ENCODE results near the gene LRRFIP1.

DNA sequence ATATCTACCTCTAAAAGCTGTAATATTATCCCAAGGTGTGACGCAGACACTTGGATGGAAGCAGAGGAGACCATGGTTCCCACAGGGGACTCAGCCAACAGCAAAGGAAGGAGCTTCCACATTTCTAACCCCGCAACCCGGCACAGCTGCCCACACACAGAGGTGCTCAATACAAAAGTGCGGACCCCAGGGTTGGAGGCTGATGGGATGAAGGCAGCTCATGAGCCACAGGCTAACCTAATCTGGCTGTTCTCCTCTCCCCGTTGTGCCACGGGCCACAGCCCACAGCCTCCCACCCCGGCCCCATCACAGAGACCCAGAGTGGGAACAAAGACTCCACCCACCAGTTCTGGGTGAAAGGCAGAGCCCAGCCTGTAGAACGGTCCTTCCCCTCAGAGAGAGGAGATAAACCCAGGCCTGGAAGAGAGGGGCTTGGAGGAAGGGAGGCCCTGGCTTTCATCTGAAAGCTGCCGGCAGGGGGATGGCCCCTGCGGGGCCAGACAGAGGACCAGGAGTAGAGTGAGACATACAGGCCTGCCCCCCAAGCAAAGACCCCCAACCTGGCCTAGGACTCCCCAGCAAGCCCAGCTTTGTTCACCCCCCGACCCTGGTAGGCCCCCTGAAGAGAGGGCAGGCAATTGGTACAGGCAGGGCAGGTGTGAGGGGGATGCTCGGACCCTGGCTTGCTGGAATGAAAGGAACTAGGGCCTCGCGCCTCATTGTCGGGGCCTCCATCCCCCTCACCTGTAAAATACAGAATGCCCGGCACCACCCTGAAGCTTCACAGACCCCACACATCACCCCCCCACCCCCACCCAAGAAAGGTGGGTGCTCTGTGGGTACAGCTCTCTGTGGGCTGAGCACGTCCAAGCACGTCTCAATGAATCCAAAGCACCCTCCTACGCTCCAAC lies 43.7 kb upstream of the LRRFIP1 start:
- TF ChIP-seq, protein P1, sequence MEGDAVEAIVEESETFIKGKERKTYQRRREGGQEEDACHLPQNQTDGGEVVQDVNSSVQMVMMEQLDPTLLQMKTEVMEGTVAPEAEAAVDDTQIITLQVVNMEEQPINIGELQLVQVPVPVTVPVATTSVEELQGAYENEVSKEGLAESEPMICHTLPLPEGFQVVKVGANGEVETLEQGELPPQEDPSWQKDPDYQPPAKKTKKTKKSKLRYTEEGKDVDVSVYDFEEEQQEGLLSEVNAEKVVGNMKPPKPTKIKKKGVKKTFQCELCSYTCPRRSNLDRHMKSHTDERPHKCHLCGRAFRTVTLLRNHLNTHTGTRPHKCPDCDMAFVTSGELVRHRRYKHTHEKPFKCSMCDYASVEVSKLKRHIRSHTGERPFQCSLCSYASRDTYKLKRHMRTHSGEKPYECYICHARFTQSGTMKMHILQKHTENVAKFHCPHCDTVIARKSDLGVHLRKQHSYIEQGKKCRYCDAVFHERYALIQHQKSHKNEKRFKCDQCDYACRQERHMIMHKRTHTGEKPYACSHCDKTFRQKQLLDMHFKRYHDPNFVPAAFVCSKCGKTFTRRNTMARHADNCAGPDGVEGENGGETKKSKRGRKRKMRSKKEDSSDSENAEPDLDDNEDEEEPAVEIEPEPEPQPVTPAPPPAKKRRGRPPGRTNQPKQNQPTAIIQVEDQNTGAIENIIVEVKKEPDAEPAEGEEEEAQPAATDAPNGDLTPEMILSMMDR (IDR thresholded peaks at IDR 0.05), result no peak
- TF ChIP-seq POLR2AphosphoS5 (IDR thresholded peaks at IDR 0.05), result no peak
- TF ChIP-seq POLR2A (IDR thresholded peaks at IDR 0.05), result no peak

All from prostate gland (tissue), 2 donors.